GM13977 (cell line): ENCODE results near the gene SLC22A17.

Experiments
- DNase-seq: peaks from one replicate; pipeline ENCODE4 v3.0.0; 2012; ENCODE audit warnings: low spot score
- in situ Hi-C: fragments of 300-500 bp; cut with MboI; formaldehyde crosslinking; loops from one replicate; pipeline ENCODE4 v1.12.0; 2022; ENCODE audit warnings: low sequenced_read_pairs, low pct_unique_long_range_greater_than_20kb, mixed read lengths, inconsistent platforms; ENCODE audit not compliant: unreplicated experiment
- TF ChIP-seq, protein P1 (sequence below): IDR thresholded peaks from 2 replicates; pipeline ENCODE4 v1.5.1; 2012; ENCODE audit warnings: mild to moderate bottlenecking, control low read depth; ENCODE audit not compliant: insufficient read depth; ENCODE audit errors: extremely low read depth, missing control alignments

SLC22A17 gene

DNA sequence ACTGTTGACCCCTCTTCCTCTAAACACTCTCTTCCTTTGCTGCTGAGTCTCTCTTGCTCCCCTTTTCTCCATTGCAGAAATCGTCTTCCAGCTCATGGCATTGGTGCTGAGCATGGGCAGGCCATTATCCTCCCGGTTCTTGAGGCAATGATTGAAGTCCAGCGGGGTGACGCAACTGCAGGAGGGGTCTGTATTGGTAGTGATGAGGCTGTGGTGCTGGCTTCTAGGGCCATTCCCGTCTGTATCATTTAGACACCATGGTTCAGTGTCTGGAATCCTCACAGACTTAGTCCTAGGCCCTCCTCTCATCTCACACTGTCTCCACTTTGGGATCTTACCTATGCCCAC, 720 bp upstream of the SLC22A17 start:
- DNase-seq, result no peak
- in situ Hi-C loops, result no loop called here
- TF ChIP-seq, protein P1, sequence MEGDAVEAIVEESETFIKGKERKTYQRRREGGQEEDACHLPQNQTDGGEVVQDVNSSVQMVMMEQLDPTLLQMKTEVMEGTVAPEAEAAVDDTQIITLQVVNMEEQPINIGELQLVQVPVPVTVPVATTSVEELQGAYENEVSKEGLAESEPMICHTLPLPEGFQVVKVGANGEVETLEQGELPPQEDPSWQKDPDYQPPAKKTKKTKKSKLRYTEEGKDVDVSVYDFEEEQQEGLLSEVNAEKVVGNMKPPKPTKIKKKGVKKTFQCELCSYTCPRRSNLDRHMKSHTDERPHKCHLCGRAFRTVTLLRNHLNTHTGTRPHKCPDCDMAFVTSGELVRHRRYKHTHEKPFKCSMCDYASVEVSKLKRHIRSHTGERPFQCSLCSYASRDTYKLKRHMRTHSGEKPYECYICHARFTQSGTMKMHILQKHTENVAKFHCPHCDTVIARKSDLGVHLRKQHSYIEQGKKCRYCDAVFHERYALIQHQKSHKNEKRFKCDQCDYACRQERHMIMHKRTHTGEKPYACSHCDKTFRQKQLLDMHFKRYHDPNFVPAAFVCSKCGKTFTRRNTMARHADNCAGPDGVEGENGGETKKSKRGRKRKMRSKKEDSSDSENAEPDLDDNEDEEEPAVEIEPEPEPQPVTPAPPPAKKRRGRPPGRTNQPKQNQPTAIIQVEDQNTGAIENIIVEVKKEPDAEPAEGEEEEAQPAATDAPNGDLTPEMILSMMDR, result no peak

DNA sequence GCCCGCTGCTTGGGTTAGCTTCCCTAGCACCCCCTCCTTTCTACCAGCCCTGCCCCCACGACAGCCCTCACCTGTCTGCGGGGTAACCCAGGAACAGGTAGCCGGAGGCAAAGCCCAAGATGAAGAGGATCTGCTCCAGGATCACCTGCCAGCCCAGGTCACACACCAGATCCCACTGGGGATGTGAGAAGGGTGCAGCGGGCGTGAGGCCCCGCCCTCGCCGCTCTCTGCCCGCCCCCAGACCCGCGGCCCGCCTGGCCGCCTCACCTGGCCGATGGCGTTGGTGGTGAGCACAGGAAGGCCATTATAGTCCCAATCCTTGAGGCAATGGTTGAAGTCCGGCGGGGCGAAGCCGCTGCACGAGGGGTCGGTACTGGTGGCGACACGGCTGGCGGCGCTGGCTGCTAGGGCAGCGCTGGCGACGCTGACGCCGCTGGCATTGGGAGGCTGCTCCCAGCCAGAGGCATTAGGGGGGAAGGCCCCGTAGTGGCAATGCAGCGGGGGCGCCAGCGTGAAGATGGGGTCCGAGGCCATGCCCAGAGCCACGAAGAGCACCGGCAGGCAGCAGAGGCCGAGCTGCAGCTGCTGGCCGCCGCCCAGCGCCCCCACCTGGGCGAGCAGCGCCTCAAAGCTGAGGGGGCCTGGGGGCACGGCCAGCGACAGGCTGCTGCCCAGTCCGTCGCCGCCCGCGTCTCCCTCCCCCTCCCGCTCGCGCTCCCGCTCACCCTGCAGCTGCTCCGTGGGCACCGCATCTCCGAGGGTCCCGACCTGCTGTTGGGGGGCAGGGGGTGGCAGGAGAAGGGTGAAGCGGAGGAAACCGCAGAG, 794 bp downstream of the SLC22A17 start:
- in situ Hi-C loops, result no loop called here
- TF ChIP-seq, protein P1, result no peak
- DNase-seq, result no peak

DNA sequence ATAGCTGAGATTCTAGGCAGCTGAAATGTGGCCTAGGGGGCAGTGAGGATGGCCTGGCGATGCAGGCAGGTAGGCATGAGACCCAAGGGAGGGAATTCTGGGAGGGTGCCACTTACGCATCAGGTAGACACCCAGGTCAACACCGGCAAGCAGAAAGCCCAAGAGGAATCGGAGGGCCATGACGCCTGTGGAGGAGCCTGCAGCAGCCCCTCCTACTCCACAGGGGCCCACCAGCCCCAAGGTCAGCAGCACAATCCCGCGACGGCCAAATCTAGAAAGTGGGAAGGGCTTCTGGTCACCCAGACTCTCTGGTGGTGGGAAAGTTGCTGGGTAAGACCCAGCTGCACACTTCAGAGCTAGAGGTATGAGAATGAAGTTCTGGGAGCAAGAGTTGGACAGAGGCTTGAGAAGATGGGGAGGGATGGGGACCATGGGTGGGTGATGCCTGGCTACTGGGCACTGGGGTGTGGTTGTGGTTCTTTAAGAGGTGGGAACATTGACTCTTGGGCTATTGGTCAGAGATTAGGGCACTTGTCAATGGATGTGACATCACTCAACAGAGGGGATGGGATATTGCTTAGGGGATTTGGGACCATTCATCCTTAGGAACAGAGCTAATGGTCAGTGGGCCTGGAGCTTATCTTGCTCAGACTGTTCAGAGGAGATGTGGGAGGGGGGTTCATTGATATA, 3.4 kb downstream of the SLC22A17 start:
- DNase-seq, result no peak
- in situ Hi-C loops, result no loop called here
- TF ChIP-seq, protein P1, result no peak

DNA sequence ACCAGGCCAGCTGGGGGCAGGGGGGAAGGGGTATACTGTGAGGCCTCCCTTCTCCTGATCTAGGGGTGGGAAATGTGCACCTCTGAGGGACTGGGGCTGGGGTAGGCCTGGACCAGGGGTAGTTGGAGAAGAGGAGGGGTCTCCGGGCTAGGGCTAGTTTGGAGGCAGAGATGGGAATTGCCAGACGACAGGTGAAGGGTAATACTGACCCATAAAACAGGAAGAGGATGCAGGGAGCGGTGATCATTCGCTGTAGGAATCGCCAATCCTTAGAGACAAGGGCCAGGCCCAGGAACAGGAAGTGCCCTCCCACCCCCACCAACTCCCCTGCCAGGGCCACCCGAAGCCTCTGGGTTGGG, 4.4 kb downstream of the SLC22A17 start:
- TF ChIP-seq, protein P1, result no peak
- no peak for DNase-seq
- in situ Hi-C loops, result no loop called here

DNA sequence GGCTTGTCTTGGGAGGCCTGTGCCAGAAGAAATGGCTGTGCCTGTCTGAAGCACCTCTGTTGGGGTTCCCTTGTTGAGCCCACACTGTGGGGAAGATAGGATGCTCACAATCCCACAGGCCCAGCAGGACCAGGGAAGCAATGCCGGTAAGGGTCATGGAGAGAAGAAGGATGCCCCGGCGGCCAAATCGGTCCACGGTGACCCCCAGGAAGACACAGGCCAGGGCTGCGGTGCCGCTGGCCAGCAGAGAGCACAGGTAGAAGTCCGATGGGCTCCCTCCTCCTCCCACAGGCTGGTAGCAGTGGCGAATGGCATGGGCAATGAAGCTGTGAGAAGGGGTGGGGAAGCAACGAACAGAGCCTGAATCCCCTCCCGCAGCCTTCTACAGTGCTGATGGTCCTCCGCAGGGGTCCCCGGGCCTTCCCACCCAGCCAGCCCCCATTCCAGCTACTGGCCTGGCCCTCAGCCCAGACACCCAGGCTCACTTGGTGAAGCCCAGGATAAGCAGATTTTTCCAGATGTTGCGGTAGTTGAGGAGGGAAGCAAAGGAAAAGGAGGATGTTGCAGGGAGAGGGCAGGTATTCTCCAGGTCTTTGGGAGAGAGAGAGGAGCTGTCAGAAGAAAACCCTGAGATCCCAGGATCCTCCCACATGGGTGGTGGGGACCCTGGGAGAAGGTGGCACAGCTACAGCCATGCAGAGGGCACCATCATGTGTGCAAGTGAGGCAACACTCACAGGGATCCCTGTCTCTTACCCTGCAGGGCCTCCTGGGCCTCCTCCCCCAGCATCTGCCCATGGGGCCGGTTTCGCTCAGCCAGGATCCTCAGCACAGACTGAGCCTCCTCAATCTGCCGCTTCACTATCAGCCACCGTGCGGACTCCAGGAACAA, 5.0 kb downstream of the SLC22A17 start:
- TF ChIP-seq, protein P1, result no peak
- in situ Hi-C loops, result no loop called here
- DNase-seq, result peak; percentile 12

DNA sequence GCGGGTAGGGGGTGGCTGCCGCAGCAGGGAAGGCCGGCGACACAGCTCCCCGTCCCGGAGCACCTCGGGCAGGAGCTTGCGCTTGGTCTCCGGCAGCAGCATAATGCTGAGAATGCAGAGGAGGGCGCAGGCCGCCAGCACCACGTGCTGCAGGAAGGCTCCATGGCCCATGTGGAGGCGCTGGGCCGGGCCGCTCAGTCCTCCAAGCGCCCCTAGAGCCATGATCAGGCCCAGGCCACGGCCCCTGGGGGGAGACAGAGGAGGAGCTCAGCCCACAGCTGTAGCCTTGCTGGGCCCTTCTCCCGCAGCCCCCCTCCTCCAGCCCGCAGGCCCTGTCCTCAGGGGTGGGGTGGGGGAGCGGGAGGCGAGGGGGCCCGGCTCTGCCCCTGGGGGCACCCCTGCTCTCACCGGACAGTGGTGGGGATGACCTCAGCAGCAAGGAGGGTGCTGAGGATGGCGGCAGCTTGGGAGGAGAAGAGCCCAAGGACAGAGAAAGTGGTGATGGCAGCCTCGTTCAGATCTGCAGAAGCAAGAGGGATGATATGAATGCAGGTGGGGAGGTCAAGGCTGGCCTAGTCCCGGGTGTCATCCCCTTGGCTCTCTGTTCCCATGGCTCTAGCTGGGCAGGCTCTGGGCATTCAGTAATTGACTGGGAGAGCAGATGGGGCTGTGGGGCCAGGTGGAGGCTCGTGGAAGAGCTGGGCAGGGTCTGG, 5.8 kb downstream of the SLC22A17 start:
- in situ Hi-C loops, result no loop called here
- TF ChIP-seq, protein P1, result no peak
- peak; percentile 15 for DNase-seq
